Panc1 (cell line): Measurements from ENCODE around the gene SLC35C1.

Experiments used
- CTCF ChIP-seq: fragments of 450-650 bp; IDR thresholded peaks from 2 replicates; pipeline ENCODE4 v1.5.1; 2017; ENCODE audit warnings: mild to moderate bottlenecking
- POLR2AphosphoS5 ChIP-seq: IDR thresholded peaks from 2 replicates; pipeline ENCODE4 v1.6.1; 2012; ENCODE audit warnings: mild to moderate bottlenecking, low read depth, low read length, moderate library complexity
- REST ChIP-seq, 2 experiments: IDR thresholded peaks; 2 replicates each; pipeline ENCODE4 v1.6.1; 2011 to 2012; ENCODE audit warnings: low read depth in 2 of 2, control low read depth in 1 of 2, low read length in 1 of 2, mild to moderate bottlenecking in 1 of 2, moderate library complexity in 1 of 2; ENCODE audit not compliant: insufficient read depth in 1 of 2
- SIN3A ChIP-seq: IDR thresholded peaks from 2 replicates; pipeline ENCODE4 v1.6.1; 2012; ENCODE audit warnings: low read depth, mild to moderate bottlenecking, low read length, moderate library complexity, borderline replicate concordance; ENCODE audit not compliant: insufficient read depth
- TCF7L2 ChIP-seq: IDR thresholded peaks from 2 replicates; pipeline ENCODE4 v1.6.1; 2011; ENCODE audit warnings: mild to moderate bottlenecking, low read depth, low read length, inconsistent platforms

- TF ChIP-seq CTCF = no peak
- no peak for TF ChIP-seq TCF7L2
- no peak for TF ChIP-seq POLR2AphosphoS5
- TF ChIP-seq SIN3A = no peak
- no peak for TF ChIP-seq REST (IDR thresholded peaks at IDR 0.05; ENCODE audit: insufficient read depth in 1 of 2, low read depth in 2 of 2, low read length in 1 of 2)
Observed at GRCh38 chr11:45852018-45852711, 47.2 kb downstream of the SLC35C1 start.
